Measurements from ENCODE around the gene SPANXC.
"Not testable (repeated sequence)": the region's sequence is repeated elsewhere in the genome, so short reads cannot be mapped to it uniquely, and the experiment has no call there.

The SPANXC gene

GRCh38 chrX:141242417-141242816 is at the start of gene SPANXC:
Gene SPANXC (minus strand): TSS chrX:141242517. CDS start chrX:141242457, 60 bp downstream.
- DNase-seq (ENCODE audit: insufficient read length, low spot score); FAIRE-seq: not testable (repeated sequence)

GRCh38 chrX:141279476-141279875 is 37.2 kb upstream of the SPANXC start:
- FAIRE-seq = no peak
- no peak for DNase-seq (ENCODE audit: insufficient read length, low spot score)
- TF ChIP-seq POLR2A (IDR thresholded peaks at IDR 0.05; ENCODE audit: low read depth, low read length) = no peak

DNA sequence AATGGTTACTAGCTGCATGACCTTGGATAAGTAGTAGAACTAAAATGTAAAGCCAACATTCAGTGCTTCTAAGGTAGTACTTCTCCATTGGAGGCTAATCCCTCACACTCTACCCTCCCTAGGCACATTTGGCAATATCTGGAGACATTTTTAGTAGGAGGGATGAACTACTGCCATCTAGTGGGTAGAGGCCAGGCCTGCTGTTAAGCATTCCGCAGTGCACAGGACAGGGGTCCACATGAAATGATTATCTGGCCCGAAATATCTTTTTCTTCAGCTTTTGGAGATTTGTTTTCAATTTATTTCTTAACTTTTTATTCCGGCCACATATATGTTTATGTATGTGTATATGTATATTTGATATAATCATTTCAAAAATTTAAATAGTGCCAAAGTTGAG is 36.0 kb upstream of the SPANXC start:
- FAIRE-seq (no peak), DNase-seq (ENCODE audit: insufficient read length, low spot score) (no peak)

GRCh38 chrX:141258080-141258479 is 15.8 kb upstream of the SPANXC start:
- no peak for TF ChIP-seq POLR2A (IDR thresholded peaks at IDR 0.05; ENCODE audit: low read depth, low read length)
- DNase-seq (ENCODE audit: insufficient read length, low spot score) (no peak), FAIRE-seq (no peak)

More for the DNA sequence above, 36.0 kb upstream of the SPANXC start:
- no peak for TF ChIP-seq POLR2A (IDR thresholded peaks at IDR 0.05; ENCODE audit: low read depth, low read length)

DNA sequence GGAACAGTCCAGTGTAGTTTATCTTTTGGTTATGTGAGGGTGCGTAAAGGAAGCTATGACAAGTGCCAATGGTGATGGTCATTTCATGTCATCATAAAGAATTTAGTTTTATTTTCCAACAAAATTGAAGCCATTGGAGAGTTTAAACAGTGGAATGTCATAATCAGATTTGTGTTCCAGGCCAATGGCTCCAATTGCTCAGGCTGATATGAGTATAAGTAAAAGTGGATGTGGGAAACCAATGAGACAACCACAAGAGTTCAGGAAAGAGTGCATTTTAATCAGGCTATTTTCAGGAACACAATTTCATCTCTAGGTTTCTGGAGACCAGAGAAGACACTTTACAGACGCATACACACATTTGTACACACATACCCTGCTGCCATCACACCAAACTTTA is 20.7 kb downstream of the SPANXC start:
- FAIRE-seq = no peak
- TF ChIP-seq POLR2A (IDR thresholded peaks at IDR 0.05; ENCODE audit: low read depth, low read length) = no peak
- DNase-seq (ENCODE audit: insufficient read length, low spot score) = no peak

- FAIRE-seq = peak; percentile 91
- no peak for TF ChIP-seq POLR2A (IDR thresholded peaks at IDR 0.05; ENCODE audit: low read depth, low read length)
- DNase-seq (ENCODE audit: insufficient read length, low spot score) = no peak
Measured at GRCh38 chrX:141220342-141221008, 21.8 kb downstream of the SPANXC start.

DNA sequence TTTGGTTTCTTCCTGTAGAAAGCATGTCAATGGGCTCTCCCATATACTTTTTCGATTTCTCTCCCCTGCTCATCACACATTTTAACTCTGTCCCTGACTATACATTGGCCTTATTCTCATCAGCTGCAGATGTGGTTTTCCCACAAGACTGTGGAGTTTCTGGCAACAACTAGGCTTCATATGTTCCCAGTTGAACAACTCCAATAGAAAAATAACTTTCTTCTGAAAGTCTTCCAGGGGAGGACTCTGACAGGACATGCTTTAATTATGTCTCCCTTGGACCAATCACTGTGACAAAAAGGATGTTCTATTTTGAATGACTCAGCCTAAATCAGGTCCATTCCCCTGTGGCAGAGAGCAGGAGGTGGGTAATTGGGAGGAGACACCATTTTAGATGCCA is 28.1 kb downstream of the SPANXC start:
- FAIRE-seq = no peak
- no peak for TF ChIP-seq POLR2A (IDR thresholded peaks at IDR 0.05; ENCODE audit: low read depth, low read length)

DNA sequence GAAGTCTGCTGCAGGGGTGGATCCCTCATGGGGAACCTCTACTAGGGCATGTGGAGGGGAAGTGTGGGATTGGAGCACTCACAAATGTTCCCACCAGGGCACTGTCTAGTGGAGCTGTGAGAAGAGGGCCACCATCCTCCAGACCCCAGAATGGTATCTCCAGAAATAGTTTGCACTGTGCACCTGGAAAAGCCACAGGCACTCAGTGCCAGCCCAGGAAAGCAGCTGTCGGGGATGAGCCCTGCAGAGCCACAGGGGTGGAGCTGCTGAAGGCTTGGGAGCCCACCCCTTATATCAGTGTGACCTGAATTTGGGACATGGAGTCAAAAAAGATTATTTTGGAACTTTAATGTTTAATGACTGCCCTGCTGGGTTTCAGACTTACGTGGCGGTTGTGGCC is 40.4 kb downstream of the SPANXC start:
- DNase-seq (ENCODE audit: insufficient read length, low spot score) = no peak

More for the DNA sequence above, 28.1 kb downstream of the SPANXC start:
- no peak for DNase-seq (ENCODE audit: insufficient read length, low spot score)

More for the DNA sequence above, 40.4 kb downstream of the SPANXC start:
- FAIRE-seq = no peak
- no peak for TF ChIP-seq POLR2A (IDR thresholded peaks at IDR 0.05; ENCODE audit: low read depth, low read length)

Measured in H54 (cell line).